ENCODE results near the gene IL23R.
A peak's percentile ranks its signal among the peaks of the same experiment; 100 is the strongest.

IL23R gene

DNA sequence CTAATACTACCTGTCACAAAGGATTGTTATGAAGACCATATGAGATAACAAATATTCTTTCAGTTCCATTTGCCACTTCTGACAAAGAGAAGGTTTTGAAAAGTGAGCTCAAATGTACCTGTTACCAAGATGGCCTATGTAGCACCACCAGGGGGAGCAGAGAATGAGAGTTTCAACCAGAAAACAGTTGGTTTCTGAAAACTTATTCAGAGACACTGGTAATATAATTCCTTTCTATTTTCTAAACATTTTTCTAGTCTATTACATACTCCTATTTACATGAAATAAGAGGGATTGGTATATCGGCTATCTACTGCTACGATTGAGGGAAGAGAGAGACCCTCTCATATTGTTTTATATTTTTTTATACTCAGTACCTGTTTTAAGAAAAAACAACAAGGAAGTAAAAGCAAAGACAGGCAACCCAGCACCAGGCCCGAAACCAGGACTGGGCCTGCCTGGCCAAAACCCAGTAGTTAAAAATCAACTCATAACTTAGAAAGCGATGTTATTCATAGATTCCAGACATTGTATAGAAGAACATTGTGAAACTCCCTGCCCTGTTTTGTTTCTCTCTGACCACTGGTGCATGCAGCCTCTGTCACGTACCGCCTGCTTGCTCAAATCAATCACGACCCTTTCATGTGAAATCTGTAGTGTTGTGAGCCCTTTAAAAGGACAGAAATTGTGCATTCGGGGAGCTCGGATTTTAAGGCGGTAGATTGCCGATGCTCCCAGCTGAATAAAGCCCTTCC, 48.3 kb downstream of the IL23R start:
- no peak overlapping the region for H3K4me3 ChIP-seq (ENCODE audit: low read depth, low read length)
- ChIA-PET CTCF (interaction anchor here (0.9 to 8.0 kb wide), 25 partner anchors 9 to 457 kb away, joined by 3 to 276 read pairs (median 11); no protein-coding TSS in a partner anchor), POLR2A (no interaction called here)
- DNase-seq (ENCODE audit: low read depth, low spot score), result no peak
- TF ChIP-seq, protein P1, sequence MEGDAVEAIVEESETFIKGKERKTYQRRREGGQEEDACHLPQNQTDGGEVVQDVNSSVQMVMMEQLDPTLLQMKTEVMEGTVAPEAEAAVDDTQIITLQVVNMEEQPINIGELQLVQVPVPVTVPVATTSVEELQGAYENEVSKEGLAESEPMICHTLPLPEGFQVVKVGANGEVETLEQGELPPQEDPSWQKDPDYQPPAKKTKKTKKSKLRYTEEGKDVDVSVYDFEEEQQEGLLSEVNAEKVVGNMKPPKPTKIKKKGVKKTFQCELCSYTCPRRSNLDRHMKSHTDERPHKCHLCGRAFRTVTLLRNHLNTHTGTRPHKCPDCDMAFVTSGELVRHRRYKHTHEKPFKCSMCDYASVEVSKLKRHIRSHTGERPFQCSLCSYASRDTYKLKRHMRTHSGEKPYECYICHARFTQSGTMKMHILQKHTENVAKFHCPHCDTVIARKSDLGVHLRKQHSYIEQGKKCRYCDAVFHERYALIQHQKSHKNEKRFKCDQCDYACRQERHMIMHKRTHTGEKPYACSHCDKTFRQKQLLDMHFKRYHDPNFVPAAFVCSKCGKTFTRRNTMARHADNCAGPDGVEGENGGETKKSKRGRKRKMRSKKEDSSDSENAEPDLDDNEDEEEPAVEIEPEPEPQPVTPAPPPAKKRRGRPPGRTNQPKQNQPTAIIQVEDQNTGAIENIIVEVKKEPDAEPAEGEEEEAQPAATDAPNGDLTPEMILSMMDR (IDR thresholded peaks at IDR 0.05; ENCODE audit: insufficient read depth, low read length, missing control alignments), result peak; percentile 36

DNA sequence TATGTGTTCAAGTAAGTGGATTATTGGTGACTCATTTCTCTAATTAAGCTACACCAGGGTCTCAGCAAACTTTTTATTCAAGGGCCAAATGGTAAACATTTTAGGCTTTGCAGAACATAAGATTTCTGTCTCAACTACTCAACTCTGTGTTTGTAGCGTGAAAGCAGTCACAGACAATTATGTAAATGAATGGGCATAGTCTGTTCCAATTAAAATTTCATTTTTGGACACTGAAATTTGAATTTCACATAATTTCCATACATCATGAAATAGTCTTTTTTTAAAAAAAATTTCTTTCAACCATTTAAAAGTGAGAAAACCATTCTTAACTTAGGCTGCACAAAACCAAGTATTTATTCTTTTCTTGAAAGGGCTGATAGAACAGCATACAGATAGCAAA, 50.1 kb downstream of the IL23R start:
- no peak overlapping the region for H3K4me3 ChIP-seq (ENCODE audit: low read depth, low read length)
- no peak for DNase-seq (ENCODE audit: low read depth, low spot score)
- TF ChIP-seq, protein P1 (IDR thresholded peaks at IDR 0.05; ENCODE audit: insufficient read depth, low read length, missing control alignments), result no peak
- ChIA-PET CTCF (interaction anchor here (0.6 to 8.0 kb wide), 8 partner anchors 7 to 451 kb away, joined by 3 to 276 read pairs (median 16); no protein-coding TSS in a partner anchor), POLR2A (no interaction called here)

DNA sequence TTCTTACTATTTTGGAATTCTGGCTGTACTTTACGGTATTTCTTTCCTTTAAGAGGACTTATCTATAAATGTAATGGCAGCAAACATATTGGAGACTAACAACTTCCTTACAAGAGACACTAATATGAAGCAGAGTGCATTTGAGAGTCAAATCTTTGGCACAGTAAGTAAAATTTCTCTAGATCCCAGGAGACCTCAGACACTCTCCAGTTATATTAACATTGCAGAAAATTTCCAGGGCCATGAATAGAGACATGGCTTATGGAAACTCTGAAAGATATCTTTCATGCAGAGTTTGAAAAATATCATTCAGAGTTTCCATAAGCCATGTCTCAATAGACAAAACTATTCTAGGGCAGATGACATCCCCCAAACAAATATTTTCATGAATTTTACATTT, 51.2 kb downstream of the IL23R start:
- ChIA-PET POLR2A (no interaction called here), CTCF (interaction anchor here (1.2 kb wide), 1 partner anchor 283 kb away, joined by 7 read pairs; no protein-coding TSS in a partner anchor)
- TF ChIP-seq, protein P1 (IDR thresholded peaks at IDR 0.05; ENCODE audit: insufficient read depth, low read length, missing control alignments), result no peak
- H3K4me3 ChIP-seq (ENCODE audit: low read depth, low read length), result no peak overlapping the region
- no peak for DNase-seq (ENCODE audit: low read depth, low spot score)

DNA sequence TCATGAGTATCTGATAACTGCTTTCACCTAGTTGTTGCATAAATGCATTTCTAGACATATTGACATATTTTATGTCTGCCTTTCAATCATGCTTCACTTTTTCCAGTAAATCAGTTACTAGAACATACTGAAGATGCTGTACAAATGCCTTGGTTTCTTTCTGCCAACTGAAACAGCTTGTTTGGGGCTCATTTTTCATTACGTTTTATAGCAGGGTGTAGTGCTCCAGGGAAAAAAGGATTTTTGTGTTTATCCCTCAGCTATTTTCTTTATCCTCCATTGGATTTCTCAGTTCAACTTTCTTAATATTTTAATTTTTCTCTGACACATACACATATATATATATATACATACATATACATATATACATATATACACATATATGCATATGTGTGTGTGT, 51.7 kb downstream of the IL23R start:
- TF ChIP-seq, protein P1 (IDR thresholded peaks at IDR 0.05; ENCODE audit: insufficient read depth, low read length, missing control alignments), result no peak
- no peak for DNase-seq (ENCODE audit: low read depth, low spot score)
- ChIA-PET POLR2A (no interaction called here), CTCF (interaction anchor here (1.0 to 1.2 kb wide), 2 partner anchors 13 to 283 kb away, joined by 3 to 7 read pairs; no protein-coding TSS in a partner anchor)
- no peak overlapping the region for H3K4me3 ChIP-seq (ENCODE audit: low read depth, low read length)

DNA sequence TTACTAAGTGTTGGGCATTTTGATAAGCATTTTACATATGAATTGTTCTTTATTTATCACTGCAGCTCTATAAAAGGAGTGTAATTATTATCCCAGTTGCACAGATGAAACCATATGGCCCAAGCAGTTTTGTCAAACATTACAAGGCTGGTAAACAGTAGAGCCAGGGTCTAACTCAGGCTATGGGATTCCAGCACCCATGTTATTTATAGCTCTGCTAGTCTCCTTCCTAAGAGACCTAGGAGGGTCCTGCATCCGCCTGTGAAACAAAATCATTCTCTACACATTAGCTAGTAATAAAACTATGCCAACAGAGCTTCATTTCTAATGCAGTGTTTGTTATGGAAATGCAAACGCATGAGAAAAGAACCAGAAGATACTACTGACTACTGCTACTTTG, 58.6 kb downstream of the IL23R start:
- DNase-seq (ENCODE audit: low read depth, low spot score), result no peak
- TF ChIP-seq, protein P1 (IDR thresholded peaks at IDR 0.05; ENCODE audit: insufficient read depth, low read length, missing control alignments), result no peak
- no peak overlapping the region for H3K4me3 ChIP-seq (ENCODE audit: low read depth, low read length)
- ChIA-PET CTCF (interaction anchor here (1.1 to 8.0 kb wide), 3 partner anchors 9 to 275 kb away, joined by 5 to 98 read pairs (median 7); no protein-coding TSS in a partner anchor), POLR2A (no interaction called here)

DNA sequence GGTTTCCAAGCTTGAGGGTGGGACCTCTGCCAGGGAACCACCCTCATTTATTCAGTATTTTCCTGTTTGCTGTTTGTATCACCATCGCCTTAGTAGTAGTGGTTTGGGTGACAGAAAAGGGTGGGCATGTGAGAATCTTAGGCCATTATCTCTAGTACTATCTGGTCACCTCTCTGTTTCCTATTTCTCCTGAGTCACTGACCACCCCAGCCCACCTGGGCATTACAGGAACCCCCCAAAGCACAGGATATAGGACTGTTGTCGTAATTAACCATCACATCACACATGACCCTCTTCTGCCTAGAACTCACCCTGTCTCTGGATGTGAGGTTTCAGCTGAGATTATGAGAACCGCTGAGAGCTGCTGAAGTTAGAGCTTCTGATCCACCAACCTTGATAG, 60.4 kb downstream of the IL23R start:
- no peak for DNase-seq (ENCODE audit: low read depth, low spot score)
- ChIA-PET POLR2A (no interaction called here), CTCF (interaction anchor here (0.8 to 8.0 kb wide), 3 partner anchors 14 to 274 kb away, joined by 3 to 98 read pairs (median 4); no protein-coding TSS in a partner anchor)
- TF ChIP-seq, protein P1 (IDR thresholded peaks at IDR 0.05; ENCODE audit: insufficient read depth, low read length, missing control alignments), result no peak
- H3K4me3 ChIP-seq (ENCODE audit: low read depth, low read length), result no peak overlapping the region

Data from AG04449 (cell line).